Smooth muscle cell (in vitro differentiated cells): ENCODE data around the gene FAM228B. TPM values are rescaled to one million over a fixed set of nuclear protein-coding genes. Genes with fewer than 3 reads are reported as not detected.

Experiments
- DNase-seq: peaks from one replicate; lab custom pipeline; 2025; ENCODE audit not compliant: unreplicated experiment; lab: John Stamatoyannopoulos, UW
- H2AFZ ChIP-seq: fragments of 200-600 bp; sonication (generic); 2 replicates; pipeline ENCODE4 v1.6.0; 2016; ENCODE audit warnings: antibody characterized with exemption, low read depth, mild to moderate bottlenecking
- H3F3A ChIP-seq: fragments of 200-600 bp; sonication (generic); 2 replicates; pipeline ENCODE4 v1.6.0; 2017; ENCODE audit warnings: antibody characterized with exemption, low read depth
- H3K27ac ChIP-seq: fragments of 200-600 bp; sonication (generic); 2 replicates; pipeline ENCODE4 v1.5.1; 2016; ENCODE audit warnings: low read depth, mild to moderate bottlenecking
- H3K27me3 ChIP-seq: fragments of 200-600 bp; sonication (generic); 2 replicates; pipeline ENCODE4 v1.6.1; 2016; ENCODE audit warnings: low read depth, mild to moderate bottlenecking
- H3K36me3 ChIP-seq: fragments of 200-600 bp; sonication (generic); 2 replicates; pipeline ENCODE4 v1.5.1; 2016; ENCODE audit warnings: low read depth
- H3K4me1 ChIP-seq: fragments of 200-600 bp; sonication (generic); 2 replicates; pipeline ENCODE4 v1.5.1; 2016; ENCODE audit warnings: low read depth
- H3K4me2 ChIP-seq: fragments of 200-600 bp; sonication (generic); 2 replicates; pipeline ENCODE4 v1.6.0; 2016; ENCODE audit warnings: mild to moderate bottlenecking
- H3K4me3 ChIP-seq: fragments of 200-600 bp; sonication (generic); 2 replicates; pipeline ENCODE4 v1.5.1; 2016; ENCODE audit warnings: mild to moderate bottlenecking
- H3K79me2 ChIP-seq: fragments of 200-600 bp; sonication (generic); 2 replicates; pipeline ENCODE4 v1.6.0; 2016; ENCODE audit warnings: low read depth, mild to moderate bottlenecking
- H3K9ac ChIP-seq: fragments of 200-600 bp; sonication (generic); 2 replicates; pipeline ENCODE4 v1.6.0; 2016; ENCODE audit warnings: low read depth
- H3K9me3 ChIP-seq: fragments of 200-600 bp; sonication (generic); replicated peaks from 2 replicates; pipeline ENCODE4 v1.5.1; 2016; ENCODE audit warnings: low read depth
- H4K20me1 ChIP-seq: fragments of 200-600 bp; sonication (generic); 2 replicates; pipeline ENCODE4 v1.6.0; 2016; ENCODE audit warnings: low read depth
- WGBS: methylation state at CpG from one replicate; pipeline ENCODE4 v1.1.7; 2016; ENCODE audit warnings: low lambda C conversion rate; 5-methylcytosine and 5-hydroxymethylcytosine counted together
- polyA plus RNA-seq: library from polyadenylated mRNA; unstranded; fragments of >200 nt; fragmentation: Nextera tagmentation; extraction: Ambion mirVana; gene quantifications from 2 replicates; pipeline ENCODE4 v1.2.1, GENCODE V29; 2016
- total RNA-seq: library from RNA; depleted of rRNA; stranded (reverse); fragments of >200 nt; gene quantifications from 2 replicates; pipeline ENCODE4 v1.2.3, GENCODE V29; 2014
- TF ChIP-seq, protein P1 (sequence below): fragments of 200-600 bp; sonication (generic); IDR thresholded peaks from 2 replicates; pipeline ENCODE4 v1.5.1; 2017; ENCODE audit warnings: borderline replicate concordance, mild to moderate bottlenecking, antibody characterized with exemption; ENCODE audit not compliant: insufficient read depth, poor library complexity, severe bottlenecking

The FAM228B gene
- total and polyA plus RNA-seq, 2 experiments from 2014 or later = 7.0 to 18.1 TPM

DNA sequence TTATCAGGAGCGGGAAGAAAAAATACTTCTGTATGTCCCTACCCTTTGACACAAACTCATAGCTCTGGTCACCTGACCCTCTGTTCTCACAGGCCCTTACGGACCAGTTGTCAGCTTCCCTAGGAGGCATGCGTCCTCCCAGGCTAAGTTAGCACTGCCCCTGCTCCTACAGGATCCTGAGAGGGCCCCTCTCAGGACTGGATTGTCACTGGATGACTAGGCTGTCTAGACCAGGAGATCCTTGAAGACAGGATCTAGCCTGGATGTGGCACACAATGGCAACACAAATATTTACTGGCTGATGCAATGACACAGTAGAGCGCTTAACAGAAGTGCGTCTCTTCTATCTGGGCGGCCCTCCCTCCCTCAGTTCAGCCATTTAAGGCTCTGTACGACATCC, 59.2 kb downstream of the FAM228B start:
- TF ChIP-seq, protein P1, sequence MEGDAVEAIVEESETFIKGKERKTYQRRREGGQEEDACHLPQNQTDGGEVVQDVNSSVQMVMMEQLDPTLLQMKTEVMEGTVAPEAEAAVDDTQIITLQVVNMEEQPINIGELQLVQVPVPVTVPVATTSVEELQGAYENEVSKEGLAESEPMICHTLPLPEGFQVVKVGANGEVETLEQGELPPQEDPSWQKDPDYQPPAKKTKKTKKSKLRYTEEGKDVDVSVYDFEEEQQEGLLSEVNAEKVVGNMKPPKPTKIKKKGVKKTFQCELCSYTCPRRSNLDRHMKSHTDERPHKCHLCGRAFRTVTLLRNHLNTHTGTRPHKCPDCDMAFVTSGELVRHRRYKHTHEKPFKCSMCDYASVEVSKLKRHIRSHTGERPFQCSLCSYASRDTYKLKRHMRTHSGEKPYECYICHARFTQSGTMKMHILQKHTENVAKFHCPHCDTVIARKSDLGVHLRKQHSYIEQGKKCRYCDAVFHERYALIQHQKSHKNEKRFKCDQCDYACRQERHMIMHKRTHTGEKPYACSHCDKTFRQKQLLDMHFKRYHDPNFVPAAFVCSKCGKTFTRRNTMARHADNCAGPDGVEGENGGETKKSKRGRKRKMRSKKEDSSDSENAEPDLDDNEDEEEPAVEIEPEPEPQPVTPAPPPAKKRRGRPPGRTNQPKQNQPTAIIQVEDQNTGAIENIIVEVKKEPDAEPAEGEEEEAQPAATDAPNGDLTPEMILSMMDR = no peak
- H3K27ac ChIP-seq = no peak overlapping the region
- H2AFZ ChIP-seq = no peak overlapping the region
- H3K9ac ChIP-seq = no peak overlapping the region
- H3K27me3 ChIP-seq = no peaks in the 10 kb centered on the region
- no peaks in the 10 kb centered on the region for H3K79me2 ChIP-seq
- H3K36me3 ChIP-seq = no peaks in the 10 kb centered on the region
- no peaks in the 10 kb centered on the region for H3K9me3 ChIP-seq
- no peak for DNase-seq
- no peak overlapping the region for H3K4me3 ChIP-seq
- H3F3A ChIP-seq = no peaks in the 10 kb centered on the region
- no peaks in the 10 kb centered on the region for H4K20me1 ChIP-seq
- WGBS = 86% methylated on average over 7 of the region's 7 CpGs
- no peaks in the 10 kb centered on the region for H3K4me1 ChIP-seq
- no peak overlapping the region for H3K4me2 ChIP-seq

DNA sequence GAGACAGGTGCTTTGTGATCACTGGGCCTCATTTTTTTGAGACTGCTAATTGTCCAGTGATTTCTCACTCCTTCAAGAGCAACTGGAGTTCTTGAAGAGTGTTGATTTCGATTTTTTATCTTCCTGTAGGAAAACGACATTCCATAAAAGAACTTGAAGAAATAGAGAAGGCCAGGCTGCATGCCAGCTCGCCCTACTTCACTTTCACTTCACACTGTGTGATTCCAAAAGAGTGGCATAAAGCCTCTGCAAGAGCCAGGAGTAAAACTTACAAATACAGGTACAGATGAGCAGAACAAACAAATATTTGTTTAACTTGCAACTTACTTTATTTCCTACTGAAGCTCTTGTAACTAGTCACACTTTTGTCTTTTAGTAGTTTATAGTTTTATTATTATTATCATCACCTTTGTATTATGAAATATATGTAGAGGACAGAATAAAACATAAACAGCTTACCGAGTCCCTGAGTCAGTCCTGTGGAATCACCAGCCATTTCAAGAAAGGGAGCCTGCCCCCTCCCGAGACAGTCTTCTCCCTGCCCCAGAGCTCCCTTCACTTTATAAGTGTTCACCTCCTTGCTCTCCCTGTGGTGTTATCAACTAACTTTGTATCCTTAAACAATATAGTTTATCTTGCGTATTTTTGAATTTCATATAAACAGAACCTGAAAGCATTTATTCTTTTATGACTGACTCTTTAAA, 60.2 kb downstream of the FAM228B start:
- H3K27ac ChIP-seq = no peak overlapping the region
- H3K9me3 ChIP-seq = no peaks in the 10 kb centered on the region
- H4K20me1 ChIP-seq = no peaks in the 10 kb centered on the region
- no peaks in the 10 kb centered on the region for H3K27me3 ChIP-seq
- no peak overlapping the region for H2AFZ ChIP-seq
- H3F3A ChIP-seq = no peaks in the 10 kb centered on the region
- H3K4me2 ChIP-seq = no peak overlapping the region
- no peaks in the 10 kb centered on the region for H3K36me3 ChIP-seq
- TF ChIP-seq, protein P1 = no peak
- H3K4me3 ChIP-seq = no peak overlapping the region
- no peak for DNase-seq
- H3K79me2 ChIP-seq = no peaks in the 10 kb centered on the region
- no peaks in the 10 kb centered on the region for H3K4me1 ChIP-seq
- 89% methylated on average over 6 of the region's 6 CpGs for WGBS
- no peak overlapping the region for H3K9ac ChIP-seq

GRCh38 chr2:24189551-24189950, 66.3 kb downstream of the FAM228B start:
- Histone ChIP-seq H3K4me3 (no peak overlapping the region), H3K36me3 (no peaks in the 10 kb centered on the region), H3K79me2 (no peaks in the 10 kb centered on the region), H3K9ac (no peak overlapping the region), H3F3A (no peaks in the 10 kb centered on the region), H3K27ac (no peak overlapping the region), H3K9me3 (no peaks in the 10 kb centered on the region), H3K4me2 (no peak overlapping the region), H3K4me1 (no peaks in the 10 kb centered on the region), H2AFZ (no peak overlapping the region), H3K27me3 (no peaks in the 10 kb centered on the region), H4K20me1 (no peaks in the 10 kb centered on the region)
- no peak for DNase-seq
- 81% methylated on average over 10 of the region's 10 CpGs for WGBS
- TF ChIP-seq, protein P1 = no peak

GRCh38 chr2:24190503-24190902, 67.2 kb downstream of the FAM228B start:
- H3K4me3 ChIP-seq = no peak overlapping the region
- DNase-seq = no peak
- H3K4me1 ChIP-seq = no peaks in the 10 kb centered on the region
- H3K79me2 ChIP-seq = no peaks in the 10 kb centered on the region
- 89% methylated on average over 9 of the region's 9 CpGs for WGBS
- no peak overlapping the region for H3K27ac ChIP-seq
- H3K4me2 ChIP-seq = no peak overlapping the region
- no peaks in the 10 kb centered on the region for H3F3A ChIP-seq
- no peaks in the 10 kb centered on the region for H3K36me3 ChIP-seq
- TF ChIP-seq, protein P1 = no peak
- H3K27me3 ChIP-seq = no peaks in the 10 kb centered on the region
- H2AFZ ChIP-seq = no peak overlapping the region
- no peaks in the 10 kb centered on the region for H3K9me3 ChIP-seq
- no peaks in the 10 kb centered on the region for H4K20me1 ChIP-seq
- H3K9ac ChIP-seq = no peak overlapping the region
